SU-DHL-6 (cell line): ENCODE measurements around the gene GABBR2.

Source experiments
- H2AFZ ChIP-seq: fragments of 200-600 bp; sonication (generic); 2 replicates; pipeline ENCODE4 v1.6.1; 2014; ENCODE audit warnings: low read depth, mild to moderate bottlenecking, moderate library complexity, mixed read lengths, antibody characterized with exemption, low read length; ENCODE audit not compliant: severe bottlenecking
- H3F3A ChIP-seq: fragments of 200-600 bp; shearing (Covaris generic); 2 replicates; pipeline ENCODE4 v1.6.0; 2016; ENCODE audit warnings: antibody characterized with exemption, mild to moderate bottlenecking; ENCODE audit not compliant: insufficient read depth
- H3K27ac ChIP-seq: fragments of 200-600 bp; sonication (generic); 2 replicates; pipeline ENCODE4 v1.5.1; 2016; ENCODE audit warnings: low read depth, mild to moderate bottlenecking, low read length, moderate library complexity, mixed read lengths
- H3K27me3 ChIP-seq: fragments of 200-600 bp; sonication (generic), shearing (Covaris generic); 2 replicates; pipeline ENCODE4 v1.6.0; 2014; ENCODE audit warnings: mild to moderate bottlenecking, low read length
- H3K36me3 ChIP-seq: fragments of 200-600 bp; sonication (generic); 2 replicates; pipeline ENCODE4 v1.6.1; 2014; ENCODE audit warnings: mild to moderate bottlenecking, low read length, mixed read lengths
- H3K4me2 ChIP-seq: fragments of 300-600, 200-600 bp; shearing (Covaris generic), sonication (generic); 2 replicates; pipeline ENCODE4 v1.6.0; 2014; ENCODE audit warnings: low read length, low read depth, mild to moderate bottlenecking; ENCODE audit not compliant: poor library complexity, severe bottlenecking
- H3K4me3 ChIP-seq: fragments of 200-600 bp; sonication (generic); 2 replicates; pipeline ENCODE4 v1.5.1; 2014; ENCODE audit warnings: antibody characterized with exemption, low read length, mild to moderate bottlenecking, mixed read lengths; ENCODE audit not compliant: insufficient read depth, poor library complexity, severe bottlenecking
- H3K79me2 ChIP-seq: fragments of 200-600 bp; sonication (generic); 2 replicates; pipeline ENCODE4 v1.6.1; 2014; ENCODE audit warnings: mild to moderate bottlenecking, low read length, moderate library complexity; ENCODE audit not compliant: insufficient read depth
- H3K9ac ChIP-seq: fragments of 200-600 bp; sonication (generic); 2 replicates; pipeline ENCODE4 v1.7.0; 2014; ENCODE audit warnings: mild to moderate bottlenecking, low read length
- H3K9me2 ChIP-seq: fragments of 200-600 bp; sonication (generic); replicated peaks from 2 replicates; pipeline ENCODE4 v1.6.1; 2014; ENCODE audit warnings: low read length; ENCODE audit not compliant: insufficient read depth
- H3K9me3 ChIP-seq: fragments of 200-600 bp; sonication (generic); 2 replicates; pipeline ENCODE4 v1.6.1; 2014; ENCODE audit warnings: low read length, mixed read lengths; ENCODE audit not compliant: insufficient read depth
- H4K20me1 ChIP-seq: fragments of 200-600 bp; sonication (generic); 2 replicates; pipeline ENCODE4 v1.6.1; 2014; ENCODE audit warnings: low read depth, mild to moderate bottlenecking, antibody characterized with exemption, low read length, moderate library complexity, mixed read lengths
- EZH2phosphoT487 ChIP-seq: fragments of 200-600 bp; sonication (generic), shearing (Covaris generic); conservative IDR thresholded peaks from 2 replicates; pipeline ENCODE4 v1.6.1; 2018; ENCODE audit warnings: mild to moderate bottlenecking, antibody characterized with exemption, low read length, moderate library complexity, mixed read lengths
- TF ChIP-seq, protein P1 (sequence below): fragments of 200-600 bp; sonication (generic); IDR thresholded peaks from one replicate; pipeline ENCODE4 v1.5.1; 2017; ENCODE audit warnings: antibody characterized with exemption, mild to moderate bottlenecking, low read length, moderate library complexity; ENCODE audit not compliant: insufficient read depth, poor library complexity, severe bottlenecking

The GABBR2 gene

DNA sequence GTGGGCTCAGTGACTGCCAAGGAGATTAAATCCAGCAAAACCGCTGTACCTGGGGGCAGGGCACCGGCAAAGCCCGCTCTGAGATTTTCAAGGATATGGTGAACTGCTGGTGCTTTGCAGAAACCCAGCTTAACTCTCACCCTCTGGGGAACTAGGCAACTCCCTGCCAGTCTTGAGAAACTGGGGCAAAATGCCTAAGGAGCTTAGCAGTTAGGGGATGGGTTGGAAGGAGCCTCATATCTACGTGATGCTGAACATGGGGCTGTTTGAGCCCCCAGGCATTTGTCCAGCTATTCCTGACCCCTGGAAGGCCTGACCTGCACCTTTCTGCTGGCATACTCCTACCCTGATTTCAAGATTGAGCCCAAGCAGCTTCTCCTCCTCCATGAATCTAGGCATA is 344.6 kb downstream of the GABBR2 start:
- H2AFZ ChIP-seq = no peak overlapping the region
- H3K4me2 ChIP-seq = no peak overlapping the region
- H3K27ac ChIP-seq = no peak overlapping the region
- no peaks in the 10 kb centered on the region for H3F3A ChIP-seq
- no peaks in the 10 kb centered on the region for H3K27me3 ChIP-seq
- H3K9me2 ChIP-seq = no peaks in the 10 kb centered on the region
- peaks cover 11% of the 10 kb centered on the region; the same call in 1 of the 2 replicates for H3K9me3 ChIP-seq
- H4K20me1 ChIP-seq = no peaks in the 10 kb centered on the region
- H3K4me3 ChIP-seq = no peak overlapping the region
- no peaks in the 10 kb centered on the region for H3K36me3 ChIP-seq
- TF ChIP-seq, protein P1, sequence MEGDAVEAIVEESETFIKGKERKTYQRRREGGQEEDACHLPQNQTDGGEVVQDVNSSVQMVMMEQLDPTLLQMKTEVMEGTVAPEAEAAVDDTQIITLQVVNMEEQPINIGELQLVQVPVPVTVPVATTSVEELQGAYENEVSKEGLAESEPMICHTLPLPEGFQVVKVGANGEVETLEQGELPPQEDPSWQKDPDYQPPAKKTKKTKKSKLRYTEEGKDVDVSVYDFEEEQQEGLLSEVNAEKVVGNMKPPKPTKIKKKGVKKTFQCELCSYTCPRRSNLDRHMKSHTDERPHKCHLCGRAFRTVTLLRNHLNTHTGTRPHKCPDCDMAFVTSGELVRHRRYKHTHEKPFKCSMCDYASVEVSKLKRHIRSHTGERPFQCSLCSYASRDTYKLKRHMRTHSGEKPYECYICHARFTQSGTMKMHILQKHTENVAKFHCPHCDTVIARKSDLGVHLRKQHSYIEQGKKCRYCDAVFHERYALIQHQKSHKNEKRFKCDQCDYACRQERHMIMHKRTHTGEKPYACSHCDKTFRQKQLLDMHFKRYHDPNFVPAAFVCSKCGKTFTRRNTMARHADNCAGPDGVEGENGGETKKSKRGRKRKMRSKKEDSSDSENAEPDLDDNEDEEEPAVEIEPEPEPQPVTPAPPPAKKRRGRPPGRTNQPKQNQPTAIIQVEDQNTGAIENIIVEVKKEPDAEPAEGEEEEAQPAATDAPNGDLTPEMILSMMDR = no peak
- no peak for TF ChIP-seq EZH2phosphoT487
- H3K79me2 ChIP-seq = no peaks in the 10 kb centered on the region
- no peak overlapping the region for H3K9ac ChIP-seq

DNA sequence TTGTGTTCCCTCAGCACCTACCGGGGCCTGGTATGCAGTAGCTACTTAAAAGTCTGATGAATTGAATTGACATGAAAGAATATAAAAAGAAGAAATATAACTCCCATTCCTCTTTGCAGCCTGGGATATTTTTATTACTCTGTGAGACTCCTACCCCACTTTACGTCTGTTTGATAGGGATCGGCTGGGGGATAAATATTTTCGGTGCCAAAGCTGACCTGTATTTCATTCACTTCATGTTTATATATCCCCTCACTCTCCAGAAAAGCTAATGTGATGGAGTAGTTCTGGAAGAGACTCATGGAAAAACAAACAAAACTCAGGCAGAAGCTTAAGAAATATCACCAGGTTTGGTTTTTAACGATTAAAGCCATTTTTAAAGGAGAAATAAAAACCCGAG is 345.1 kb downstream of the GABBR2 start:
- H4K20me1 ChIP-seq = no peaks in the 10 kb centered on the region
- no peak overlapping the region for H2AFZ ChIP-seq
- no peaks in the 10 kb centered on the region for H3K9me2 ChIP-seq
- no peaks in the 10 kb centered on the region for H3K27me3 ChIP-seq
- no peak overlapping the region for H3K4me3 ChIP-seq
- no peak overlapping the region for H3K9ac ChIP-seq
- no peaks in the 10 kb centered on the region for H3F3A ChIP-seq
- H3K79me2 ChIP-seq = no peaks in the 10 kb centered on the region
- no peak for TF ChIP-seq EZH2phosphoT487
- TF ChIP-seq, protein P1 = no peak
- H3K36me3 ChIP-seq = no peaks in the 10 kb centered on the region
- H3K27ac ChIP-seq = no peak overlapping the region
- H3K4me2 ChIP-seq = no peak overlapping the region
- H3K9me3 ChIP-seq = peaks cover 11% of the 10 kb centered on the region; the same call in 1 of the 2 replicates

DNA sequence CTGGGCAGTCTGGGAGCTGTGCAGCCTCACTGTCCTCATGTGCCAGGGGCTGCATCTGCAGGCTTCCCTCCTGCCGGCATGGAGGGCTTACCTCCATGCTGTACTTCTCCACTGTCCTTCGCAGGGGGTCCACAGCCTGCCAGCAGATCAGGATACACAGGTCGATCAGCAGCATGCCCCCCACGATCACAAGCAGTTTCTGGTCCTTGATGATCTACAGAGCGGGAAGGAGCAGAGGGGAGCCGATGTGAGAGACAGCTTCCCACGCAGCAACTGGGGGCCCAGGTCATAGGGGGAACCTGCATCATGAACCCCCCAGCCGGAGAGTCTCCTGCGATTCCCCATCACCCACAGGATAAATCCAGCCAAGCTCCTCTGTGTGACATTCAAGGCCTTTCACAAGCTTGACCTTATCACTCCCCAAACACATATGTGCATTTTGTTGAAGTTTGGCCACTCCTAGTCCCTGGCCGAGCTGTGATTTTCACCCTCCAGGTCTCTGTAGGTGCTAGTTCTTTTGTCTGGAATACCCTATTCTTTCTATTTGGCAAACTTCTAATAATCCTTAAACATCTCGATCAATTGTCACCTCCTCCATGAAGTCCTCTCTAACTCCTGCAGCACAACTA is 346.0 kb downstream of the GABBR2 start:
- TF ChIP-seq EZH2phosphoT487 = no peak
- TF ChIP-seq, protein P1 = no peak
- no peaks in the 10 kb centered on the region for H3K36me3 ChIP-seq
- no peaks in the 10 kb centered on the region for H3K79me2 ChIP-seq
- no peak overlapping the region for H3K27ac ChIP-seq
- no peaks in the 10 kb centered on the region for H3K9me2 ChIP-seq
- no peaks in the 10 kb centered on the region for H3F3A ChIP-seq
- H3K4me2 ChIP-seq = no peak overlapping the region
- H3K9me3 ChIP-seq = peaks cover 11% of the 10 kb centered on the region; the same call in 1 of the 2 replicates
- H3K27me3 ChIP-seq = no peaks in the 10 kb centered on the region
- no peaks in the 10 kb centered on the region for H4K20me1 ChIP-seq
- no peak overlapping the region for H3K4me3 ChIP-seq
- H2AFZ ChIP-seq = no peak overlapping the region
- no peak overlapping the region for H3K9ac ChIP-seq
